Gastroesophageal sphincter (tissue), 3 donors: ENCODE results near the gene TBR1.

Experiments
- POLR2AphosphoS5 ChIP-seq: sonication (generic); formaldehyde crosslinking; IDR thresholded peaks from one replicate; pipeline ENCODE4 v1.6.1; 2017; ENCODE audit warnings: antibody characterized with exemption
- TF ChIP-seq, protein P1 (sequence below), 4 experiments: fragments of 200-600 bp in 2 of 4; fragments of 450-650 bp in 2 of 4; sonication (generic) in 1 of 4; IDR thresholded peaks; one replicate each; pipeline ENCODE4 v1.5.1; 2017 to 2019; ENCODE audit warnings: antibody characterized with exemption in 4 of 4, mild to moderate bottlenecking in 2 of 4, moderate library complexity in 2 of 4

DNA sequence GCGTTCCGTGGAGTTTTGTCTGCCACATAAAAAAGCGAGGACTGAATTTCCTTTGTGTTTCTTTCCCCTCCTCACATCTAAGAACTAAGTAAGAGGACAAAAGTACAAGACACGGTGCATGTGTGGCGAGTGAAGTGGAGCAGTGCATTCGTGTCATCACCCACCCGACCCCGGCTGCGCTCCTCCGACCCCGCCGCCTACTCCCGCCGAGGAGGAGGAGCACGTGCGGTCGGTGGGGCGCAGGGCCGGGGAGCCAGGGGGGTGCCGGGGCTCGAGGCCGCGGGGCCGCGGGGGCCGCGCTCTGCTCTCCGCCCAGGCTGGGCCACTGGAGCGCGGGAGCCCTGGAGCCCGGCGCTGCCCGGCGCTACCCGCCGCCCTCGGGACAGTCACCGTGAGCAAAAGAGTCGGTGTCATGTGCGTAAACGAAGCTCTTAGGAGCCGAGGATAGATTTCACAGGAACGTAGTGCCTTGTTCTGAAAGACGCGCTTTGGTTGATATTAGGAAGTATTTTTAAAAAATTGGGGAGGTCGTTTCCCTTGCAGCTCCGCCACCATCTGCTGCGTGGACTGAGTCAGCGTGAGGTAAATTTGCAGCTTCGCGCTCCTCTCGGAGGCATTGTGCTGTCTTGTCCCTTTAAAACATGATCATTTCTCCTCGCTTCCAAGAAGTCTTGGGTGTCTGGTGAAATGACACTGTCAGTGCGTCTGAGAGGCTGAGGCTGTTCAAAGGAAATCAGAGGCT lies 11.0 kb downstream of the TBR1 start:
- TF ChIP-seq, protein P1, sequence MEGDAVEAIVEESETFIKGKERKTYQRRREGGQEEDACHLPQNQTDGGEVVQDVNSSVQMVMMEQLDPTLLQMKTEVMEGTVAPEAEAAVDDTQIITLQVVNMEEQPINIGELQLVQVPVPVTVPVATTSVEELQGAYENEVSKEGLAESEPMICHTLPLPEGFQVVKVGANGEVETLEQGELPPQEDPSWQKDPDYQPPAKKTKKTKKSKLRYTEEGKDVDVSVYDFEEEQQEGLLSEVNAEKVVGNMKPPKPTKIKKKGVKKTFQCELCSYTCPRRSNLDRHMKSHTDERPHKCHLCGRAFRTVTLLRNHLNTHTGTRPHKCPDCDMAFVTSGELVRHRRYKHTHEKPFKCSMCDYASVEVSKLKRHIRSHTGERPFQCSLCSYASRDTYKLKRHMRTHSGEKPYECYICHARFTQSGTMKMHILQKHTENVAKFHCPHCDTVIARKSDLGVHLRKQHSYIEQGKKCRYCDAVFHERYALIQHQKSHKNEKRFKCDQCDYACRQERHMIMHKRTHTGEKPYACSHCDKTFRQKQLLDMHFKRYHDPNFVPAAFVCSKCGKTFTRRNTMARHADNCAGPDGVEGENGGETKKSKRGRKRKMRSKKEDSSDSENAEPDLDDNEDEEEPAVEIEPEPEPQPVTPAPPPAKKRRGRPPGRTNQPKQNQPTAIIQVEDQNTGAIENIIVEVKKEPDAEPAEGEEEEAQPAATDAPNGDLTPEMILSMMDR (IDR thresholded peaks at IDR 0.05): no peak
- no peak for TF ChIP-seq POLR2AphosphoS5
